Amniotic stem cell (primary cell): ENCODE measurements around the gene DPYD.

Experiments used
- DNase-seq: peaks from one replicate; lab custom pipeline; 2025; lab: John Stamatoyannopoulos, UW

Gene DPYD

DNA sequence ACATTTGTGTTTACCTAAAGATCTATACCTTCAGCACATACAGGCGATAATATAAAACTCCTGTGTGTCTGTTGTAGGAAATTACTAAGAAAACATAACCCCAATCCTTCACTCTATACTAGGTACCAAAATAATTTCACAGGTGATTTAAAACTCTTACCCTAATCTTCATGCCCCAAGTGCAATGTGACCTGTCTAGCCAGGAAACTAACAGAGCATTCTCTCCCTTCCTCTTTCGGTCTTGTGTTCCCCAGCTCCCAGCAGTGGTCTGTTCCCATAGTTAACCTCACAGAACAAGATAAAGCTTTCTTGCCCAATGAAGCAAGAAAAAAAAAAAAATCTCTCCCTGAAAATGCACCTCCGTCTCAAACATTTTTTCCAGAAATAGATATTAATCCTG, 493.5 kb downstream of the DPYD start:
- no peak for DNase-seq

DNA sequence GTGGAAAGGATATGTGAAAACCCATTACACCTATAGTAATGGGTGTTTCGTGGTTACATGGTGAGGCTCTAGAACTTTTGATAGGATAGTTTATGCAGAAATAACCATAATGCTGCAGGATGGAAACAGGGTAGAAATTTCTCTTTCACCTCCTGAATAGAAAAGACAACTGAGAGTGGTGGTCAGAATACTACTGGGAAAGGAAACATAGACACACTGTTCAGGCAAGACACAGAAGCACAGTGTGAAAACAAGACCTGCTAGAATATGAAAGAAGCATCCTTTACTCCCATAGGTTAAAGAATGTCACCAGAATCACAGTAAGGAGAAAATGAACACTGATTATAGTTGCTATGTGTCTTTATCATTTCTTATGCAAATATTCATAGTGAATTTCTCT, 496.6 kb downstream of the DPYD start:
- DNase-seq: no peak

DNA sequence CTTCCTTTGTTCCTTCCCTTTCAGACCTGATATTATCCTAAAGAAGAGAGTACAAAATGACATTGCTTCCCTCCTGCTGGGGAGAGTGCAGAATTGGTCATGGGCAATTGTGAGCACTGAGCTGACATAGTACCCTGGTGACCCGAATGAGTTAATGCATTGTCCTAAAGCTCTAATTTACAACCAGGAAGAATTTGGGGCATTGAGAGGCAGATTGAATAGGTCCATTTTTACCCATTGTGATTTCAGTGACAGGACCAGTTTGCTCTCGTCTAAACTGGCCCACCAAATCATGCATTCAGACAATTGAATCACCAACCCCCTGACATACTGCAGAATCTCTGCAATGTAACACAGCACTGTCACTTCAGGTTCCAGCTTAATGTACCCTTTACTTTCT, 497.4 kb downstream of the DPYD start:
- DNase-seq: no peak

DNA sequence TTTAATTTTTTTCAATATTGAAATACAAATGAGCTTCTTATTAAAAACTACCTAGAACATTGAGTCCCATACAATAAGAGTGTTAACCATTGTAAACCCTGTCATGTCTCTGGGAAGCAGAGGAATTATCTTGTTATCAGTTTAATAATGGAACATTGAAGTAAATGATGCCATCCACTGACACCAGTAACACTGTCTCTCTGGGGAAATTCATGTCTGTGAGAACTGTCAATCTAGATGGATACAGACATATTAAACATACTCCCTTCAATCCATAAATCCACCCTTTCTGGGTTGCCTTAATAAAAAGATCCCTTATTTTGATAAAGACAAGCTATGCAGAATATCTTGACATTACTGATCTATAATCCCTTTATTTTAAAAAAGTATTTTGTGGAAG, 503.2 kb downstream of the DPYD start:
- DNase-seq: no peak

DNA sequence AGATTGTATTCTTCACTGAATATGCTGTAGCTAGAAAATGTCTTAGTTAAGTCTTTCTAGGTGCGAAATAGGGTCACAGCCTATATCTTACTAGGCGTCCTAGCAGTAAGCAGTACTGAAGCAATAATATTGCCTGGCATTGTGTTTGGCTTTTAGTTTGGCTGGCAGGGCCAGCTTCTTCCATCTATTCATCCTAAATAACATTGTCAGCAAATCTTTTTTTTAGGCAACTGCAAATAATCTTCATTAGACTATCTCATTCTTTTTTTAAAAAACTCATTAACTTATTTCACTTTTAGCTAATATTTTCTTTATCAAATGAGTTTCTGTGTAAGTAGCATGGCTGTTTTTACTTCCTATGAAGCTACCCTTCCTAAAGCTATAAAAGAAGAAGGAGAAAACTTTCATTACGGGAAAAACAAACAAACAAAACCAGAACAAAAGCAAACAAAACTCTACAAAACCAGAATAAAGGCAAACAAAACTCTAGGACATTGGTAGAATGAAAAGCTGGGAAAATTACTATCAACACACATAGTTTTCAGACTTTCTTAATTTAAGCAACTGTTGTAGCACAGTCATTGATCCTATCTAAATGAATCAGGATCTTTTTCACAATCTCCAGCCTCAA, 506.0 kb downstream of the DPYD start:
- DNase-seq: no peak

DNA sequence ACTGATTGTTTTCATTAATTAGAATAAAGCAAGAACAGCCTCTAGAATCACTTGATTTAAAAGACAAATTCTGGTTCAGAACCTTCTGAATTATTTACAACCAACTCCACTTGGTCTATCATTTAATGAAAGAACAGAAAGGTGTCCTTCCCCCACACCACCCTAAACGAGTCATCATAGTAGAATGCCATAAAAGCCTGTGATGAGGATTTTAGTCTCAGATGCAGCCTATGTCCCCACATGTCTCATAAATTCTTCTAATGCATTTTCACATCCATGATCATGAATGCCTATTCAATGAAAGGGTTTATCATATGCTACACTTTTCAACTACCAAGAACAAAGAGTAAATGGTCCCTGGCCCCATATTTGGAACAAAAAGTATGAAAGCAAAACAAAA, 508.1 kb downstream of the DPYD start:
- no peak for DNase-seq

DNA sequence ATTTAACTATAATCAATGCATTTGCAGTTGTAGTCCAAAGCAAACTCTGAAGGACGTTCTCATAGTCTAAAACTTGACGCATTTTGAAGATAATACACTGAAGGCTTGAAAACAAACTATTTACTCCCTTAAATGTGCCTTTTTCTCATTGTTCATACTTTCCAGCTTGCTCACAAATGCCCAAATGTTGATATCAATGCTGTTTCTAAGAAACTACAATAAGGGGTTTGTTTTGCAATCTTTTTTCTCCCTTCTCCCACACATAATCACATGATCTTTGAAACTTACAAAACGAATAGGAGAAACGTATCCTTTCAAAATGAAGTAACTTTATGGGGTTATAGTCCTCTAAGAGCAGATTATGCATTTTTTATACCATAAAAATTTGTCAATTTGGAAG, 508.7 kb downstream of the DPYD start:
- DNase-seq: no peak

DNA sequence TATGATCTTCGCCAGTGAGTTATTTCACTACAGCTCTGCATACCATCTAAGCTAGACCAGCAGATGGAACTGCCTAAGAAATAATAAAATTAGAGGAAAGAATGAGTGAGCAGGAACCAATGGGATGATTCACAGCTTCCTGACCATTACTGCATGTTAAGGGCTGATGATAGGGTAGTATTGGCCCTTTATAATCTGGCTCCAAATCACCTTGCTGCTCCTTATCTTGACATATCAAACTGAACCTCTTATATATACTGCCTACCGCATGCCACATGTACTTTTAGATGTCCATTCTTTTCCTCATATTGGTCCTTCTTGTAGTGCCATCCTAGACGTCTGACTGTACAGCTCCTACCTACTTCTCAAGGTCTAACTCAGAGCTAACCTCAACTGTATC, 524.4 kb downstream of the DPYD start:
- no peak for DNase-seq

DNA sequence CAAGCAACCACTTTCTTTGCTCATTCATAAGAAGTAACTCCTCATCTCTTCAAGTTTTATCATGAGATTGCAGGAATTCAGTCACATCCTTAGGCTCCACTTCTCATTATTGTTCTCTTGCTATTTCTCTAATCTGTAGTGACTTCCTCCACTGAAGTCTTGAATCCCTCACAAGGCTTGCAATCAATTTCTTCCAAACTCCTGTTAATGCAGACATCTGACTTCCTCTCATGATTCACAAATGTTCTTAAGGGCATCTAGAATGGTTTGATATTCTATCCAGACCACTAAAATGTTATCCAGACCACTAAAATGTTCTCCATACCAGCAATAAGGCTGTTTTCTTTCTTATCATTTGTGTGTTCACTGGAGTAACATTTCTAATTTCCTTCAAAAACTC, 528.1 kb downstream of the DPYD start:
- no peak for DNase-seq

DNA sequence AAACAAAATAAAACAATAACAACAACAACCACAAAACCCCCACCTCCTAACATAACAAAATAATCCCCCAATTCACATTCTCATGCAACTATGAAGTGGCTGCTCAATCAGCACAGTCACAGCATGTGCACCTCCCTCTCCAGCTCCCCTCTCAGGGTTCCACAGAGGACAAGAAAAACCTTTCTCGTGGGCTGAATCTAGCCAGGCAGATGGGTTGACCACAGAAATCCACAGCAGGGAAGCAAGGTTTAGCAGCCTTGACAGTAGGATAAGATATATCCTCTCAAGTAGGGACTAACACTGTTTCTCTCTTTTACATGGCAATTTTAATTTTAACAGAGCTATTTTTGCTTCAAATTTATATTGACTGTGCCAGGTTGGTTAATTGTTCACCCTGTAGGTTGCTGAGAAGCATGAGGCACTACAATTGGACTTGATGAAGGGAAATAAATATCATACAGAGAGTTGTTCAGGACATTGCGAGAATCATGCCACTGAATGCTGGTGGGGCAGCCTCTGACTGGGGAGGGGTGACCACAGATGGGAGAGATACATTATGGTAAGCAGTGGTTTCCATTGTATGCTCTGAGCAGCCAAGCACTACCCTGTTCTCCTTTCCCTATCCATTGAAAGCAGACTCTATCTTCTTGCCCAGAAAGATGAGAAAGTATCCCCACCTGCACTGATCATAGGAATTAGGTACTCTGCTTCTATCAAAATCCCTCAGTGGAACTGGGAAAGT, 535.1 kb downstream of the DPYD start:
- no peak for DNase-seq

DNA sequence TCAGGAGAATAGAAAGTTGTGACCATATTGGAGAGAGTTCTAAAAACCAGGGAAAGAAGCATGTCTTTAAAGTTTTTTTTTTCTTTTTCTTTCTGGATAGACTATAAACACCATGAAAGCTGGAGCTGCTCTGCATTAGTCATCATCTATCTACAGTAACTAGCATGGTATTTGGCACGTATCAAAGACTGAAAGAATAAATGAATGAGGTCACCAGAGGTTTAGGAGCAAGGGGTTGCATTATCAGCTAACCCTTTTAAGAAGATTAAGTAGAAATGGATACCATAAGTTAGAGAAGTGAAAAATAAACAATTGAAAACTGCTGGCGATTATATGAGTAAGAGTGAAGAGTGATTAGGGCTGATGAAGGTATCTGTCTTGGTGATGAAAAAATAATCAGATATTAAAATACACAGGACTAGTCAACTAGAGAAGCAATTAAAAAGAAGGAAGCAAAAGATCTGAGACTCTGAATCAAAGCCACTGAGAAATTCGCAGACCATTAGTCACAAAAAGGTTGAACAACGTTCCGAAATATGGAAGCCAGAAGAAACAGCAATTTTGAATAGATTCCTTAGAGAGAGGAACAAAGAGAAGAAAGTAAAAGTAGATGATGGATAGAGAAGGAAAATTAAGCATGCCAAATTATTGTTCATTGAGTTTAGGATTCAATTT, 536.4 kb downstream of the DPYD start:
- no peak for DNase-seq

DNA sequence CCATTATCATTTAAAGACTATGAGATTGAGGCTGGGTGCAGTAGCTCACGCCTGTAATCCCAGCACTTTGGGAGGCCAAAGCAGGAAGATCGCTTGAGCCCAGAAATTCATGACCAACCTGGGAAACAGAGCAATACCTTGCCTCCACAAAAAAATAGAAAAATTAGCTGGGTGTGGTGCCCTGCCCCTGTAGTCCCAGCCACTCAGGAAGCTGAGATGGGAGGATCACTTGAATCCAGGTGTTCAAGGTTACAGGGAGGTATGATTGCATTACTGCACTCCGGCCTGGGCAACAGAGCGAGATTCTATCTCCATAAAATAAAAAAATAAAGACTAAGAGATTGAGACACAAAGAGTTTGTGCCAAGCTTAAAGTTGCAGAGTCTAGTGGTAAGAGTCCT, 537.0 kb downstream of the DPYD start:
- no peak for DNase-seq

DNA sequence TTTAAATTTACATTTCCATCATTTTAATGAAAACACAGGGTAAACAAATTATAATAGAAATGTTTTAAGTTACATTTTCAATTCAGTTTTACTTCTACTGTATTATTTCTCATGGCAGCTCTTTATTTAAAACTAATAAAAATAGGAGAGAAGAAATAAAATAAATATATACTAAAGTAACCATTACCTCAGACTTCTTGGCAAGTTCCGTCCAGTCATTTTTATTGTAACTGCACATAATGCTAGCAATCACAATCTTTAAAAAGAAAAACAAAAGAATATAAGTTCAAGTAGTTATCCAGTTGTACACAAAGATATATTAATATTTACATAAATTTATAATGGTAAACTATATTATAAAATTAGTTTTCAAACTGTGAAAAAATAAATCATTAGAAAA, 538.6 kb downstream of the DPYD start:
- DNase-seq: no peak

DNA sequence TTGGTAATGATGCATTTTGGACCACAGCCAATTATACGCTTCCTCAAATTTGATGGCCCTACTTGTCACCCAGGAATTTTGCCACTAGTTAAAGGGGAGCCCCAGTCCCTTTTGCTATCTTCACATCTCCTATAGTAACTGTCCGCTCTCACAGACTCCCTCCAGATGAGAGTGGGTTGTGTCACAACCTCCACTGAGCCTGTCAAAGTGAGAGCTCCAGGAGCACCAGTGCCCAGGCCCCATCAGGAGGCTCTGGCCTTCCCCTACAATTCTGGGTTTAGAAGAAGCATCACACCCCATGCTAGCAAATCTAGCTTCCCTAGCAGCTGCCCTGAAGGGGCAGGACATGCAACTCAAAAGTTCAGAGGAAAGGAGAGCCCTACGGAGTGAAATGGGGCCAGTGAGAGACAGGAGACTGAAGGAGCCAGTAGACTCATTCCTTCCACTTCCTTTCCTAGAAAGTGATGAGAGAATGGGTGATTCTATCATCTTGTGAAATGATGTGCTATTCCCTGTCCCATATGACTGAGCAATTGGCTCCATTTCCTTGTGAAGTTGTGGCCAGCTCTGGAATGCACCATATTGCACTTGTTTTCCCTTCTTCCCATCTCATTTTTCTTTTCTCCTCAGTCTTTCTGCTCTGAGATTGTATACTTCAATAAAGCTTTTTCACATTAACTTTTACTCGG, 541.3 kb downstream of the DPYD start:
- no peak for DNase-seq

DNA sequence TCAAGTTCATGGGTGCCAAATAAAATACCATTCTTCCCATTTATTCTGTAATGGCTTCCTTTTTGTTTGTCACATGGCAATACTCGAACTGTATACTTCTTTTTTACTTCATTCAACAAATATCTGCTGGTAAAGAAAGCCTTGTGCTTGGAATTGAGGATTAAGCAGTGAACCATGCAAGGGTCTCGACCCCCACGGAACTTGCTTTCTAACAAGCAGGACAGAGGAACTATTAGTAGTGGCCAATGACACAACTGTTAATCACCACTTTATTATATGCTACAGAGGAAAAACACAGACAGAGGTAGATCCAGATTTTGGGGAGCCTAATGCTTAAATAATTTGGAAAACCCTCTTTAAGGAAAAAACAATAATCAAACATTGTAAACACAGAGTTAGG, 542.2 kb downstream of the DPYD start:
- no peak for DNase-seq

DNA sequence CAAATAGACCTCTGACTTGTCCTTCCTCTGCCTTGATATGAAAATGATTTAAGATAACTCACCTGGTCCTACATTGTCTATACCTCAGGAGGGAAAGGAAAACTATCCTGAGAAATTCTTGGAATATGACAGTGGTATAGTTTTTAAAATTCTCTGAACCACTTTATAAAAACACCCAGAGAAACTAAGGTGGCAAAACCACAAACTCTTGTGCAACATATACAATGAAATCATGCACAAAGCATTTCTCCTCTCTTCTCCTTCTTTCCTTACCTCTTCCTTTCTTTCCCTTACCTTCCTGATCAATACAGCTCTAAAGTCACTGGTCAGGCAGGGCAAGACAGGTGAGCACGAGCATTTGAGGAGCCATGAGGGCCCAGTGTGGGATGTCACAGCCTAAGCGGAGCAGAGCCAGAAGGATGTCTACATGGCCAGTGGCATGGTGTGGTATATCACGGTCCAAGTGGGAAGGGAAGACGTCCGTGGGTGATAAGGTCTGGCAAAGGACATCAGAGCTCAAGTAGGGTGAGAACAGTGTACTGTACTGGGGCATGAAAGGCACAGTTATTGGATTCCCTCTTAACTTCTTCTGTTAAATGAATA, 543.3 kb downstream of the DPYD start:
- no peak for DNase-seq

DNA sequence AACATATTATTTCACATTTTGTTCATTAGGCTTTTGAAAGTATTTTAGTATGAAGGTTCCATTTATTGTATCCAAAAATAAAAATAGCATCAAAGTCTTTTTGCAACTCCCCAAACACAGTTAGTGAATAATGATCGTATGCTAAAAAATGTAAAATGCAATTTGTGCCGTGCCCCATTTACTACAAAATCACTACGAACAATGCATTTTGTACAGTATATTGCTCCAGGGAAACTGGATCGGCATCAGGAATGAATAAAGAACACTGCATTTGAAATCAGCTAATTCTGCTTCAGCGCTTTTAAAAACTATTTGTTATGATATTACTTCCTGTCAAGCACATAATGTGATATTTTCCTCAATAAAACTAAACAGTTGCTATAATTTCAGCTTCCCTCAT, 547.8 kb downstream of the DPYD start:
- DNase-seq: no peak

DNA sequence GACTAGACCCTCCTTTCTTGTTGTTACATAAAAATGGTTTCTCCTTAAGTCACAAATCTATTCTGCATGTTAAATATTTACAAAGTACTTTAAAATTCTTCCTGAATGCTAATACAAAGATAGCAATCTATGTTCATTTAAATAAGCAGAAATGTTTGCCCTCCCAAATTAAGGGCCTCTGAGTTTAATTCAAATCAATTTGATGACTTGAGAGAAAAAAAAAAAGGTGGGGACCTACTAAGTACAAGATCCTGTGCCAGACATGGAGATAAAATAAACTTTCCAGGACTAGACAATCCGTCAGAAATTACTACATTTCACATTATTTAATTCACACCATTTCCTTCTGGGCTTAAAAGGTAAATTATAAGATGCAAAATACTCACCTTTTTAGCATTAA, 548.3 kb downstream of the DPYD start:
- DNase-seq: no peak

DNA sequence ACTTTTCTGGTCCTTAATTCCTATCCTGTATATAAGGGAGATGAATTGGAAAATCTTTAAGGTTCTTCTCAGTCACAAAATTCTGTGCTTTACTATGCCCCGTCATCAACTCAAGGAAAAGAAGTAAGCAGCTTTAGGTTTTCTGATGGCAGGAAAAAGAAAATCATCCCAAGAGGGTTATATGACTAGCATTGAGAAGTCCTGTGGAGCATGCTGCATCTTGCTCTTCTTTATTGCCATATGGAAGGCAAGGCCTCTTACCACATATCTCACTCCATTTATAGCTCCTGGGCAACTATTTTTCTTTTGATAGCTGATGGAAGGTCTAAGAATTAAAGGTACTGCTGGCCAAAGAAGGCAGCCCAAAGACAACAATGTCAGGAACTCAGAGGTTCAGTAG, 552.5 kb downstream of the DPYD start:
- no peak for DNase-seq

DNA sequence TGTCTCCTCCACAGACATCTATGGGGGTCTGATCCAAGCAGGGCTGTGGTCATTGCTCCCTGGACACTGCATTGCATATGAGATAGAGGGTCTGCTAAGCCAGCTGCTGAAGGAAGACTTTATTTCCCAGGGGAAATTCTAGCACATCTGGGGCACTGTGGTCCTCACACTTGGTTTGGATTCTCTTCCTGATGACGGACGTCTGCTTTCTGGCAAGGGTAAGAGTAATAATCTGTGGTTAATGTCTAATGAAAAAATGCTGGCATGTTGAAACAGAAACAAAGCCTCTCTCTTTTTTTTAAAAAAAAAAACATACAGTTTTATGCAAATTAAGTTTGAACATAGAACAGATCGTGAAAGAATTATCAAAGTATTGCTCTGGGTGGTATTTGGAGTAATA, 553.9 kb downstream of the DPYD start:
- DNase-seq: no peak

DNA sequence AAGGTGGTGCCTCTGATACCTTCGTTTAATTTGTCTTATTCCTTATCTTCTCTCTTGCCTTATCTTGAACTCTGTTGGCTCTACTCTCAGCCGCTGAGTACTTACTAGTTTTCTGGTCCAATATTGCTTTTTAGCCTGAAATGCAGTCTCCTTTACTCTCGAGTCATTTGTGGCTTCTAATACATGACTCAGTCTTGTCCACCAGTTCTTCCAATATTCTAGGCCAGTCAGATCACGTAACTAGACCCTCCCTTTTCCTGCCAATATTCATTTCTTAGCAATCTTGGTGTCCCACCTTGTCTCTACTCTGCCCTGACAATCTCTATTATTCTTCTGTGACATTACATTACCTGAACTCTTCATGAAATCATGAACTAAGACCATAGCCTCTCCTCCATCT, 555.8 kb downstream of the DPYD start:
- no peak for DNase-seq

DNA sequence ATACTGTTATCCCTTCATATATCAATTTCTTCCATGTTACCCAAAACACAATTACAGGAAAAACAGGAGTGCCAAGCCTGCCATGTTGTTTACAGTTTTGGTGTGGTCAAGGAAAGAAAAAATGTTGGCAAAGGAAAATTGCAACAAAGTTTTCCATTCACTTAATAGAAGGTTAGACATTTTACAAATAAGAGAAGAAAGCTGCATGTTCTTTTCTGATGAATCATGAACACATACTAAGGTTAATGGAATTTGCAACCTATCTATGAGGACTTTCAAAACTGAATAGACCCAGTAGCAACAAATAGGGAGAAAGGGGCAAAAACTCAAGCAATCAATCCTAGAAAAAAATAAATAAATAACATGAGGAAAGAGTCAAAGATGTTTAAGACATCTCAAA, 556.7 kb downstream of the DPYD start:
- DNase-seq: no peak

DNA sequence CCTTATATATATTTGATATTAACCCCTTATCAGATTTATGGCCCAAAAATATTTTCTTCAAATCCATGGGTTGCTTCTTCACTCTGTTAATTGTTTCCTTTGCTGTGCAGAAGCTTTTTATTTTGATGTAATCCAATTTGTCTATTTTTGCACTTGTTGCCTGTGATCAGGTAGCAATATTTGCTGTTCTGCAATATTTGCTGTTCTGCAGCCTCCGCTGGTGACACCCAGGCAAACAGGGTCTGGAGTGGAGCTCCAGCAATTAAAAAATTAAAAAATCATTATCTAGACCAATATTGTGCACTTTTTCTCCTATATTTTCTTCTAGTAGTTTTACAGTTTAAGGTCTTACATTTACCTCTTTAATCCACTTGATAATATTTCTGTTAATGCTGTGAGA, 564.5 kb downstream of the DPYD start:
- DNase-seq: no peak
